Stimulated activated CD8-positive, alpha-beta memory T cell treated with anti-CD3 and anti-CD28 coated beads, Interleukin-4, amount 100 ng/mL, for 48 hours (primary cell): ENCODE data around the gene RERE.

Experiments used
- DNase-seq: peaks from one replicate; pipeline ENCODE4 v3.0.0-alpha.2; 2020

RERE gene

DNA sequence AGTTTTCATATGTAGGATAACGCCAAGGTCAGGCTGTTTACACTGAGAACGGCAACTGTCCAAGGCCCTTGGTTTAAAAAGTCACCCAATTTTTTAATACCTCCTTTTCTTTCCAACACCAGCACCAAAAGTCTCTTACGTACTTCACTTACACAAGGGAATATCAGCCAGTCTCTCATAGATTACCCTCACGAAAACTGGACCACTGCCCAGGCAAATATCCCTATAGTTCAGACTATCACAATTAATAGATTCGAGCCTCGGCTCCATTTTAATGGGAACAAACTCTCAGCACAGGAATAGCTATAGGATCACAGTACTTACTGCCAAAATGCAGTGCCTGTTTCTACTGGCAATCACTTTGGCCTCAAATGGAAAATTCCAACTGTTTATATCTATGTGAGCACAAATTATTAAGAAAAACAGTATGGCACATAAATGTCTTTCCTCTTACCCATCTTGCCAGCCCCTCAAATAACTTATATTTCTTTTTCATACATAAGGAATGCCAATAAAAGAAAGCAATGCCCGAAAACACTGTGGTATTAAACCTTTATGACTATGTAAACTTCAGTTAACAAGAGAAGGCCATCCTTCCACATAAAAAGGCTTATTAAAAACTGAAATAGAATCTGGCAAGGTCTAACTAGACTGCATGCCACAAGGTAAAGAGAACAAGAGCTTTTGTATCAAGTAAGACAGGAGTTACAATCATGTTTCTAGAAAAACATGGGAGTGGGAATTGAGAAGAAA is 401.7 kb downstream of the RERE start:
- DNase-seq, result no peak

DNA sequence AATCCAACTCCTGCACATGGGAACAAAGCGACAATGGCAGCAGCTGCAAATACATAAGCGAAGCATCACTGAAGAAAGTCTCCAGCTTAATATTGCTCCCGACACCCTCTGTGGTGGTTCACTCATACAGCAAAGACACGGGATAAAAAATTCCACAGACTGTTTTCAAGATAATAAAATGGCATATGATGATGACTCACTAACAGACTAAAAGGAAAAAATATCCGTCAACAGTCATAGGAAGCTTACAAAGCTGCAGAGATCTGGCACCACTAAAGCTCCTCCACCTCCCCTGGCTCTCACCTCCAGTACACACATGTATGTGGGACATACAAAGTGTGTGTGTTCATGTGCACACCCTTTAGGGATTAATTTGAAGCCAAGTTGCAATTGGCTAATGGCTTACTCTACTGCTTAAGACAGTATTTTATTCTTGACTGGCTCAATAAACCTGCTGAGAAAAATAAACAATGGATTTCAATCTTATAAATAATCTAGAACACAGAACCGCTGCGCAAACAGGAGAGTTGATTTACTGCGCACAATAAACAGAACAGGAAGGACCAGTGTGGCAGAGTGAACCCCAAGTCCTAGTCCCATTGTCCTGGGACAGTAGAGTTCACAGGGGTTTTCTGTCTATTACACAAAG is 405.1 kb downstream of the RERE start:
- no peak for DNase-seq

DNA sequence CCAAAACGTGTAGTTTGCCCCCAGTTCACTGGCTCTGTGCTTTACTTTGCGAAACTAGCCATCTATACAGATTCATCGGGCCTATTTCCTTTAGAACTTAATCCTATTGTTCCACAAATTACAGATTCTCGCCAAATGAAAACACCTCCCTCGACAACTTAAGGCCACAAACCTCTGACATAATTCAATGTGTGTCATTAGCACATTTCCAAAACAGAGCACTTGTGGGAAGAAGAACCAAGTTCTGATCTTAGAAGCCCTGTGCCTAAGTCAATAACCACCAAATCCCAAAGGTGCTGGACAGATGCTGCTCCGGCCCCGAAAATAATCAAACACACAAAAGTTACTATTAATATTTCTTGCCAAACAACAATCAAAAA is 405.6 kb downstream of the RERE start:
- DNase-seq, result no peak

DNA sequence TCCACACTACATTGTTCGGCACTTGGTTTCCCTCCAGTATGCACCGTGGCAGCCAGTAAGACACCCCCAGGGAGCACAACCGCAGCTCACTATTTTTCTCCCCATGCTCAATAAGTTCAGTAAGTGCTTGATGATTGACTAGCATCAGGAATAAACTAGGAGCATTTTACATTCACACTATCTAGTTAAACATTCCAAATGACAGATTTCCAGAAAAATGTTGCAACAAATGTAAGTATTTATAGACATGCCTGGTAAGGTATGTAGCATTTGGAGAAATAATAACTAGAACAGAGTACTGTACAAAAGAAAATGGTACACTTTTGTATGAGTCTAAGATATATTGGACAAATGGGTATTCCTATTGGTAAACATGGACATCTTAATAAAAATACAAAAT is 406.6 kb downstream of the RERE start:
- DNase-seq, result no peak

DNA sequence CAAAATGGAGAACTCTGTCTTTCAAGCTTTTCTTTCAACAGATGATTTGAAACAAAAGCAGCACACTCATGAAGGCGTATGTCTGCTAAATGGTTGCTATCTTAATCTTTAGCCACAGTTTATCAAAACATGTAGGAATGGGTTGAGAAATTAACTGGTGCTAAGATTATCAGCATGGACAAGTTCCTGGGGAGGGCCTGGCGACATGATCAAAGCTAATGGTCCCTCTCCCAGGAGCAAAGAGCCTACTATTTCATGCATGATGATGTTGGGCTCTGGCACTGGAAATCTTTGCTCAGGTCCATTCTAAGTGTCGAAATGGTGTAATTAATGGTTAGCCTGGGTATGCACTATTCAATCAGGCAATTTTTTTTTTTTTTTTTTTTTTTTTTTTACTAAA is 407.8 kb downstream of the RERE start:
- no peak for DNase-seq

DNA sequence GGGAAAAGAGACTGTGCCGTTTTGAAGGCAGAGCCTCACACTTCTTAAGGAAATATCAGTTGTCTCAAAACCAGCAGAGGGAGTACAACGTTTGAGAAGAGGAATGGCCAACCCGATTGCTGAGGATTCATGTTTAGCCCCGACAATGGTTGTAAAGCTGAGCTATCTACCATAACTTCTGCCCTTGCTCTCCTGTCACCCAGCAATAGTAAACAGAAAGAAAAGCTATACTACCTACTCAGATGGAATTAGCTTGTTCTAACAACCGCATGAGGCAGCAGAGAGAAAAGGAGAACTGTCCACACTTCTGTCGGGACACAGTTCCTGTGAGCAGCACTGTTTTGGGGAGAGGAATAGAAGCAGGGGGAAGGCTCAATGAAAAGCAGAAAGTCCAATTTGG is 408.3 kb downstream of the RERE start:
- no peak for DNase-seq

DNA sequence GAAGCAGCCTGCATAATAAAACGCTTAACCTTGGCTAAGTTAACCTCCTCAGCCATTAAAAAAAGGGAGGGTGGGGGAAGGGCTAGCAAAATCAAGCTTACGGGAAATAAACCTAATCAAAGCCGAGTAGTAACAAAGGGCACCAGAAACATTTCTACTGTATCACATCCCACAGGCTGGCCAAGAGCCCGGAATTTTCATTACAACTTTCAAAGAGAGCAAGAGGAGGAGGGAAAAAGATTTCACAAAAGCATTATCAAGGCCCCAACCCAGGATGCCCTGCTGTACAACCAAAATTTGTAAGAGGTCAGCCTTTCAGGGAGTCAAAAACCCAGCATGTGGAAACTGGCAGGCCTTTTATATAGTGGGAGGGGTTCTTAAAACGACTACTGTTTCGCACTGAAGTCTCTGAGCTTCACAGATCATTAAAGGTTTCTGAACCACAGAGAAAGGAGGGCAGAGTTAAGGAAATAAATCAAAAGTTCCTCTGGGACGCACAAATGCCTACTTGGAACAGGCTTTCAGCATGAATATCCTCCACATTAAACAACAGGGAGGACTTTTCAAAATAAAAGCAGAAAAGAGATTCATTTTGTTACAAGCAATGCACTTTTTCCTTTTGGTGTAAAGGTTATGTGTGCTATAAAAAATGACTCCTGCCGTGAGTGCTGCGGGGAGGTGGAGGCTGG is 409.1 kb downstream of the RERE start:
- DNase-seq, result no peak

DNA sequence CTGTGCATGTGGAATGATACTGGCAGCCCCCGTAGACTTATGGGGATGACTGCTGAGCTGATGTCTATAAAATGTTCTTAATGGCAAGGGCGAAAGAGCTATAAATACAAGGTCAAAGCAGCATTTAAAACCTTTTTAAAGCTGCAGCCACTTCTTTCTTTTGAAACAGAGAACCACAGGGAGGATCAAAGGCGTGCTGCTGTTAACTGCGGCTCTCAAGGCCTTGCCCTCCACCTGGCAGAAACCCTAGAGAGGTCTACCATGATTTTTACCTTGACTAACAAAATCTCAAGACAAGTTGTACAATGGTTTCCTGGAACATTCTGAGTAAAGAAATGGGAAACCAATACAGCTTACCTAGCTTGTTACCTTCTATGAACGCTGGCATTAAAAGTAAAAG is 409.8 kb downstream of the RERE start:
- no peak for DNase-seq

DNA sequence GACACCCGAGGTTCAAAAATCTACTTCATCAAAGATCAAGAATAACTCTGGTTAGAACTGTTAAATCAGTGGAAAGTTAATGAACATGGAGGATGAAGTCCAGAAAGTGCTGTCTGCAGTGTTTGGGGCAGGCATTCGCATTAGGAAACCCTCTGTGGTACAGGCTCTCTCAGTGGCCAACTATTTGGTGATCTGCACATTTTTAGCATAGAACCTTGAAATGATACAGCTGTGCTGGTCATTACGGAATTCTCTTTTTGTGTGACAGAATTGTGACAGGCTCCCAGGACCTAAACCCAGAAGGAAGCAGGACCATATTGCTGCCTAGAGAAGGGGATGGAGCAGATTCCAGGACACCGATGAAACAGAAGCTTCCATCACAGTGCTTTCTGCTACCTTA is 410.5 kb downstream of the RERE start:
- no peak for DNase-seq

DNA sequence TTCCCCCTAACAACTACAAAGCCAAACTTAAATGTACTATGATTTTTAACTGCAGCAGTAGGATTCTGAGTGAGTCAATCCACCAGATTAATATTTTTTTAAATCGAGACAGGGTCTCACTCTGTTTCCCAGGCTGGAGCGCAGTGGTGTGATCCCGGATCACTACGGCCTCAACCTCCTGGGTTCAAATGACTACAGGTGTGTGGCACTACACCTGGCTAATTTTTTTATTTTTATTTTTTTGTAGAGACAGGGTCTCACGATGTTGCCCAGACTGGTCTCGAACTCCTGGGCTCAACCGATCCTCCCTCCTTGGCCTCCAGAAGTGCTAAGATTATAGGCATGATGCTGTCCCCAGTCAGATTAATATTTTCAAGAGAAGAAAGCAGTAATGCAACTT is 411.4 kb downstream of the RERE start:
- no peak for DNase-seq

DNA sequence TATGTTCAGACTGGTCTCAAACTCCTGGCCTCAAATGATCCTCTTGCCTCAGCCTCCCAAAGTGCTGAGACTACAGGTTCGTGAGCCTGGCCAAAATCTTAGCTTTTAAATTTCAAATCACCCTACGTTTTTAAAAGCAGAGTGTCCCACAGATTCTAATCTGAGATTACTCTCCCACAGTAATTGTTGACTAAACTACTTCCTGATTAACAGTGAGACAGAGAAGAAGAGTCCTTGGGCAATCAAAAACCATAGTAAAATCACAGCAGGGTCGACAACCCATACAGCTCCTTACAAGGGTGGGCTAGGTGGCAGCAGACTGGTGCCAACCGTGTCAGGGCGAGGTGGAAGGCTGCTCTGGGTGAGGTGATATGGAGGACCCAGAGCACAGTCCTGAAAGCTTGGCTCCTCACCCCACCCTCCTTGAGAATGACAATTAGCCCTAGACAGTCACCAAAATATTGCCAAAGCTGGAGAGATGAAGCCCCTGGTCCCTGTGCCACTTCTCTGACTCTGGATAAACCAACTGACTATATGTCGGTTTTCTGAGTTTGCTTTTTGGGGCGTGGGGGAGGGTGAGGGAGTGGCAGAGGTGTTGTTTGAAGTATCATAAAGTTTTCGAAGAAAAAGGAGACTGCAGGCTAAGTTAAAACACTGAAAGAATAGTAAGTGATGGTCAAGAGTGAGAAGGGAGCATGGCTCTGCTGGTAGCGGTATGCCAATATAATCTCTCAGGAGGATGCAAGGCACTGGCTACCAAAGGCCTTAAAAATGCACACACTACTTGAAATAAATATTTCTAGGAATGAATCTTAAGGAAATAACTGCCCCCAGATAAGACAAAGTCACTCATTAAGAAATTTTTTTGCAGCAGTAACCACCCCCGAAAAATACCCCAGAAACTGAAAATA is 412.7 kb downstream of the RERE start:
- DNase-seq, result no peak

DNA sequence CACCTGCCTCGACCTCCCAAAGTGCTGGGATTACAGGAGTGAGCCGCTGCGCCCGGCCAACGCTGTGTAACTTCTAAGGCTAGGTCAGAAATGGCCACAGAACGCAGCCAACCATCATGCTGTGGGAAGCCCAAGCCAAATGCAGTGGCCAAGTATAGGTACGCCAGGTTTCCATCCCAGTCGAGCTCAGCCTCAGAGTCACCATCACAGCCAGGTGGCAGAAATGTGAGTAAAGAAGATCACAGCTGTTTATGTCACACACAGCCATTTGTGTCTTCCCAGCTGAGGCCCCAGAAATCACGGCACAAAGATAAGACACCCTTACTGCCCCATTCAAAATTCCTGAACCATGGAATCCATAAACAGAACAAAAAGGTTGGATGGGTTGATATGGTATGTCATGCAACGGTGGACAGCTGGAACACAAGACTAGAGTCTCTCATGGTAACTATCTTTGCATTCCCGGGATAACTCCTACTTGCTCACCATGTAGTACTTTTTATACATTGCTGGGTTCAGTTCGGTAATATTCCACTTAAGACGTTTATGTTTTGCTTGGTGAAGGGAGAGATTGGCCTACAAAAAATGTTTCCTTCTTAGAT is 415.2 kb downstream of the RERE start:
- DNase-seq, result no peak

DNA sequence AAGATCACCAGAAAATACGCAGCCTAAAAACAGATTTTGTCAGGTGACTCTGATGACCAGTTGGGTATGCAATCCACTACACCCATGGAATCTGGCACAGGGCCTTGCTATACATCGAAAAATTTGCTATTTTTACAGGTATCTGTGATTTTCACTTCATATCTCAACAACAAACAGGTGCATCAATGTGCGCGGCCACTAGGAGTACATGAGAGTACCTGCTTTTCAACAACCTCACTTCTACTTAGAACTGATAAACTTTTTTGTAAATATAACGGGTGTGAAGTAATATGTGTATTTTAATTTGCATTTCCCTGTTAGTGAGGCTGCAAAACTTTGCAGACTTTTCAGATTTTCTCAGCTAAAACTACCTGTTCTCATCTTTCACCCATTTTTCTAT is 418.8 kb downstream of the RERE start:
- DNase-seq, result no peak

DNA sequence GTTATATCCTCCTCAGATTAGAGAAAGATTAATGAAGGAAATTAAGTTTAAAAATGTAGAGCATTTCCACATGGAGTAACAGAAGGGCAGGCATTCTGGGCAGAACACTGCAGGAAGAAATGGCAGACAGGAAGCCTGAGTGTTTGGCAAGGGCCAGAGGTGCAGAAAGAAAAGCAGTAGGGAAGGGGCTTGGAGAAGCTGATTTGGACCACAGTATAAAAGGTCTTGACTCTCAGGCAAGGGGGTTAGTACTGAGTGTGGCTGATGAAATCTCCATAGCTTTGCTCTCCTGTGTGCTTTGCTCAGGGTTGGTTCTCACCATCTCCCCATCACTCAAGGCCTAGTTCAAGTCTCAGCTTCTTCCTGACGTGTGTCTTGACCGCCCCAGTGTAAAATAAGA is 419.4 kb downstream of the RERE start:
- DNase-seq, result no peak

DNA sequence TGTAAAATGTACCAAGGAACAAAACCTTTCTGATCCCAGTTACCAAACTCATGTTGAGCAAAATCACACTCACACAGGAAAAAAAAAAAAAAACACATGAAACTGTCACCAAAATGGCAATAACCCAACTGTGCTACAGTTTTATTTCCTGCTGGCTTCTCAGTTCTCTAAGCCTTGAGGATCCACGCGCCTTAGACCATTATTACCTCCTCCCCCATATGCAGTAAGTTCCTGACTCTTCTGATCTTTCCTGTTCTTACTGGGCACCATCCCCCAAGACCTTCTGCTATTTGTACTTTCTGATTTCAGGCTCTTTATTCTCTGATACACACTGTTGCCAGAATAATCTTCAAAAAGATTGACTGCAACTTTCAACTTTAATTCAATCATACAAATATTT is 419.9 kb downstream of the RERE start:
- DNase-seq, result no peak

DNA sequence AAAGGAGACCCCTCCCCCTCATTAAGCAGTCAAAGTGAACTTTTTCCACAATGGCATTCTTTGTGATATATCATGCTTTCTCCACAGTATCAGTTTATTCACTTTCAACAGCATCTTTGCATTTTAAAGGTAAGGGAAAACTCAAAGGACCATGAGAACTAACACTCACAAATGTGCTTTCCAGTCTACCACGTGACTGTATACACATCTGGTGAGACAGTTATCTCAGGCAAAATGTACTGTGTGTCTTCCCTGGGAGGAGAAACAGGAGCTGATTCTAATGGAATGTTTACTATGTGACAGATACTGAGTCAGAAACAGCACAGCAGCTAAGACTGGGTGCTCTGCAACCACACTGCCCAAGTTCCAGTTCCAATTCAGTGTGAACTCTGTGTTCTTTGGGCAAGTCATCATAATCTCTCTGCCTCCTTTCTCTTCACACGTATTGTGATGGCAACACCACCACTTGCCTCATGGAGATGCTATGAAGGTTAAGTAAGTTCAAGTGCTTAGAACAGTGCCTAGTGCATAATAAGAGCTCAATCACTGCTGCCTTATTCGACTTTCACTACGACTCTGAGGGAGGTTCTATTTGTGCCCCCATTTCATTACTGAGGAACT is 420.5 kb downstream of the RERE start:
- peak; percentile 50 for DNase-seq

DNA sequence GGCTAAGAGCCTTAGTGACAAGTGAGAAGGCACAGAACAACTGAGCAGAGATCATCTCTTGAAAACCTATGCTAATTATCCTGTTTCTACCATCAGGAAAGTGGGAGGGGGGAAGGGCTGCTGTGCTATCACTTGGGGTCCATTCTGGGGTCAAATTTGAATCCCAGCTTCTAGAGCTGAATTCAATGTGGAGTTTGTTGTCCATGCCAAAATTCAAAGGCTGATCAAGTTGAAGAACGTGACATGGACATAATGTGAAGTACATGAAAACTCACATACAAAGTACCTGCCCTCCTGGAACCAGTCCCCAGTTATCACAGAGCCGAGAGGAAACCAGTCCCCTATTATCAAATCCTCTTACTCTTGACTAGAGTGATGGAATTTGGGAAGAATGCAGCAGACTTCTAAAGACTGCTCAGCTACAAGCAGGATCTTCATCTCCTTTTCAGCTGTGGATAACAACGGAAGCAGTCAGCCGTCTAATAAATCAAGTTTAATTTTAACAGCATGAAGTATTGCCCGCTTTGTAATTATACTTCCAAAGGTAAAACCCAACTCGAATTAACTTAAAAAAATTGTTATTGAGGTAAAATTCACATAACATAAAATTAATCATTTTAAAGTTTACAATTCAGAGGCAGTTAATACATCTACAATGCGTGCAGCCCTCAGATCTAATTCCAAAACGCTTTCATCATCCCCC is 421.2 kb downstream of the RERE start:
- DNase-seq, result no peak

DNA sequence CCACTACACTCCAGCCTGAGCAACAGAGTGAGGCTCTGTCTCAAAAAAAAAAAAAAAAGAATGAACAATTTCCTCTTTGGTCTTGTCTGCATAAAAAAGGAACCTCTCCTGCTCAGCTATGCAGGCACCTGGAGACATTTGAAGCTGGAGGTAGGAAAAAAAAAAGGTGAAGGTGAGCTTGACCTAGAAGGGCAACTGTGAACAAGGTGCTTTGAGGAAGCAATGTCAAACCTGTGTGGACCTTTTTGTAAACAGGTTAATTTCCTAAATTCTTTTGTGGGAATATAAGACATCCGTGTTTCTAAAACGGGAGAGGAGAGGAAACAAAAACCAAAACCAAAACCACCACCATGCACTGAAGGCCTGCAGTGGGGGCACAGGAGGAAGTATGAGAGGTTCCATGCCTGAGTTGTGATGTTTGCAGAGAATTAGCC is 422.0 kb downstream of the RERE start:
- DNase-seq, result no peak

DNA sequence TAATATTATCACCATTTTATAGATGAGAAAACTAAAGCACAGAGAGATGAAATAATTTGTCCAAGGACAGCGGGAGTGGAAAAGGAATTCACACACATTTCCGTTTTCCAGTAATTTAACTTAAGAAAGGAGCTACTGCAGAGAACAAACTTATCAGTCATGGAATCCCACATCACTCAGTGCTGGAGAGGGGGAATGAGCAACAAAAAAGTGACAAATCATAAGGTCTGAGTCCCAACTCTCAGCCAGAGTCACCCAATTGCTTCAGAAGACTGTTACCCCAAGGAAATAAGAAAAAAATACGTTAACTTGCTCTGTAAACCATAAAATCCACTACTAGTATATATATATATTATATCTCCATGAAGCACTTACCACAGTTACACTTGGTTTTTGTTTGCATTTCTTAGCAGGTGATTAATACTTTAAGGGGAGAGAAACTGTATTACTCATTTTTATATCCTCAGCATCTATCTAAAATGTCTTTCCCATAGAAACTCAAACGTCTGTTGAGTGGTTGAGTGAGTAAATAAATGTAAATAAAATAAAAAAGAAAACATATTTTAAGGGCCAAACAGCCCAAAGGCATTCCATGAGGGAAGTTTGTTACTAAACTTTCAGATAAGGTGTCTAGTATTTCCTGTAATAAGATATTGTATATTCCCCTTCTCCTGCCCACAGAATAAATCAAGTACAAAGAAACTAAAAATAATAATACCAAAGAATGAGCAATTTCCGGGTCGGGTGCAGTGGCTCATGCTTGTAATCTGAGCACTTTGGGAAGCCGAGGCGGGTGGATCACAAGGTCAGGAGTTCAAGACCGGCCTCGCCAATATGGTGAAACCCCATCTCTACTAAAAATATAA is 422.8 kb downstream of the RERE start:
- peak; percentile 56 for DNase-seq

DNA sequence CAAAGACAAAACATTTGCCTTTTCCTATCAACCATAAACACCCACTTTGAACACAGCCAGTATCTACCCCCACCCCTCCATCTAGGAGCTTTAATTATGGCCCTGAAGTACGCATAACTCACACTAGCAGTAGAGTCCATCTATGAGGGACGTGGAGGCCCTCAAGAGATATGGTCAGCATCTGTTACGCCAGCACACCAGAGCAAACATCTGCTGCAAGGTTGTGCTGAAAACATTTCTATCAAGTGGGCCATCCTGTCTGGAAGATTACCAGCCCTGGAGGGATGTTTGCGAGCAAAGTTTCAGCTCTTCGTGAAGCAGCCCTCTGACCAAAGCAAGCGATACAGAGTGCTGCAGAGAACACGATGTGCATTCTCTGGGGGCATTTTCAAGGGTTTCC is 424.9 kb downstream of the RERE start:
- no peak for DNase-seq

DNA sequence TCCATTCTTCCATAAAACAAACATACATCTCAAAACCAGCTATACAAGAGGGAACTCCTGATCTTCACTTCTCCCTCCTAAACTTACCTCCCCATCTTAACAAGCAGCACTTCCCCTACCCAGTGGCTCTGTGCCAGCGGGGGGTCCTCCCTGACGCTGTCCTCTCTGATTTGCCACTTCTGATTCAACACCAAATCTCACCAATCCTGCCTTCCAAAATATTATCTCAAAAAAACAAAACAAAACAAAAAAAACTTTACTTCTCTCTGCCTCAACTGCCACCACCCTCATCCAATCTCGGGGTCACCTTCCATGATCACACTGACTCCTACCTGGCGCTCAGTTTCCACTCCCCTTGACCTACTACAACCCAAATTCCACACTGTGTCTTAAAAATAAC is 426.7 kb downstream of the RERE start:
- no peak for DNase-seq
